K562 (cell line): Measurements from ENCODE around the gene WSCD2. TPM values are rescaled to one million over a fixed set of nuclear protein-coding genes. Genes with fewer than 3 reads are reported as not detected.

ENCODE experiments used
- ATAC-seq: fragments of 200-7000 bp; cut with Tn5 transposase; 3 replicates; pipeline ENCODE4 v1.9.1; 2020; ENCODE audit warnings: moderate library complexity
- BruUV-seq: library from RNA; stranded (reverse); fragments of 400-500 nt; replicated peaks from 2 replicates; lab custom pipeline; 2021; lab: Mats Ljungman, UMichigan
- CTCF ChIA-PET: fragments of 300-600 bp; formaldehyde crosslinking; extraction: SDS; loops from one replicate; lab custom pipeline; 2021; ENCODE audit warnings: low intra/inter-chr PET ratio; lab: Yijun Ruan, JAX
- POLR2A ChIA-PET: fragments of 300-600, 350-650 bp; sonication (Branson Sonifier 250); formaldehyde crosslinking; extraction: SDS; loops from one replicate; lab custom pipeline; 2021; ENCODE audit warnings: antibody characterized with exemption, inconsistent platforms; lab: Yijun Ruan, JAX
- DNase-seq, 4 experiments: peaks; one replicate each; pipeline versions ENCODE4 v3.0.0 to v3.0.0-alpha.2; 2011 to 2018; ENCODE audit warnings: low spot score in 3 of 4, mixed read lengths in 3 of 4; ENCODE audit errors: extremely low read depth in 1 of 4
- FAIRE-seq: peaks from 2 replicates; lab custom pipeline; 2011; peaks lifted over from hg19 to GRCh38; lab: Jason Lieb, UNC
- H2AFZ ChIP-seq: 2 replicates; pipeline ENCODE4 v1.6.0; 2011; ENCODE audit warnings: low read depth, low read length, control low read depth, inconsistent platforms
- H3K27ac ChIP-seq: fragments of 200-600 bp; 3 replicates; pipeline ENCODE4 v1.8.0; 2011; ENCODE audit warnings: low read depth, mild to moderate bottlenecking, control low read depth, inconsistent platforms, low read length, moderate library complexity, mixed read lengths; ENCODE audit errors: extremely low read depth
- H3K27me3 ChIP-seq, 2 experiments: fragments of 300-600 bp in 1 of 2; 2 replicates in 1 of 2; 3 replicates in 1 of 2; pipeline versions ENCODE4 v1.6.0 to v1.8.0; 2011; ENCODE audit warnings: inconsistent platforms in 2 of 2, low read length in 2 of 2, mild to moderate bottlenecking in 1 of 2, mixed read lengths in 1 of 2, moderate library complexity in 1 of 2; ENCODE audit not compliant: control insufficient read depth in 2 of 2, insufficient read depth in 2 of 2
- H3K36me3 ChIP-seq: fragments of 300-600 bp; 3 replicates; pipeline ENCODE4 v1.8.0; 2011; ENCODE audit warnings: mild to moderate bottlenecking, low read length, inconsistent platforms; ENCODE audit not compliant: control insufficient read depth, insufficient read depth
- H3K4me1 ChIP-seq, 2 experiments: fragments of 200-600 bp in 1 of 2; replicated peaks in 1 of 2; 2 replicates in 1 of 2; 3 replicates in 1 of 2; pipeline versions ENCODE4 v1.5.1 to v1.8.0; 2011; ENCODE audit warnings: inconsistent platforms in 2 of 2, low read length in 2 of 2, mild to moderate bottlenecking in 1 of 2, mixed read lengths in 1 of 2, moderate library complexity in 1 of 2; ENCODE audit not compliant: control insufficient read depth in 2 of 2, insufficient read depth in 2 of 2
- H3K4me2 ChIP-seq: 2 replicates; pipeline ENCODE4 v1.6.1; 2011; ENCODE audit warnings: low read length, control low read depth, inconsistent platforms, mixed read lengths; ENCODE audit not compliant: insufficient read depth
- H3K4me3 ChIP-seq: fragments of 200-600 bp; sonication (generic), shearing (Covaris generic); 2 replicates; pipeline ENCODE4 v1.5.1; 2016; ENCODE audit warnings: control low read depth, inconsistent platforms
- H3K79me2 ChIP-seq: fragments of 200-600 bp; 3 replicates; pipeline ENCODE4 v1.8.0; 2011; ENCODE audit warnings: low read length, inconsistent platforms; ENCODE audit not compliant: control insufficient read depth, insufficient read depth
- H3K9ac ChIP-seq, 2 experiments: 2 replicates each; pipeline versions ENCODE4 v1.6.0 to v1.6.1; 2011; ENCODE audit warnings: low read depth in 2 of 2, low read length in 2 of 2, control low read depth in 1 of 2, inconsistent platforms in 1 of 2, mild to moderate bottlenecking in 1 of 2, mixed read lengths in 1 of 2; ENCODE audit not compliant: insufficient read depth in 1 of 2
- H3K9me1 ChIP-seq: one replicate; pipeline ENCODE4 v1.6.0; 2011; ENCODE audit warnings: inconsistent platforms, mild to moderate bottlenecking, low read length, moderate library complexity; ENCODE audit not compliant: control insufficient read depth, insufficient read depth
- H3K9me3 ChIP-seq: replicated peaks from 2 replicates; pipeline ENCODE4 v1.5.1; 2011; ENCODE audit warnings: low read depth, low read length, inconsistent platforms; ENCODE audit not compliant: control insufficient read depth, insufficient read depth
- H4K20me1 ChIP-seq: replicated peaks from 2 replicates; pipeline ENCODE4 v1.6.1; 2011; ENCODE audit warnings: low read length, inconsistent platforms, mixed read lengths; ENCODE audit not compliant: control insufficient read depth, insufficient read depth
- ATF1 ChIP-seq, 2 experiments: fragments of 450-650 bp in 1 of 2; IDR thresholded peaks; 2 replicates each; pipeline ENCODE4 v1.6.1; 2016; ENCODE audit warnings: missing compliant biosample characterization in 1 of 2, missing genetic modification characterization in 1 of 2
- CREBBP ChIP-seq: IDR thresholded peaks from one replicate; pipeline ENCODE4 v1.6.1; 2012; ENCODE audit warnings: low read depth, mild to moderate bottlenecking, control low read depth, inconsistent platforms, low read length
- FIP1L1 ChIP-seq: fragments of 200-400 bp; formaldehyde crosslinking; IDR thresholded peaks from 2 replicates; pipeline ENCODE4 v1.6.1; 2018; ENCODE audit warnings: mild to moderate bottlenecking, low read depth, low read length; ENCODE audit not compliant: poor library complexity, severe bottlenecking
- FOXK2 ChIP-seq, 2 experiments: fragments of 450-650 bp; IDR thresholded peaks in 1 of 2; conservative IDR thresholded peaks in 1 of 2; 2 replicates each; pipeline ENCODE4 v1.6.1; 2016; ENCODE audit warnings: low read depth in 2 of 2, mild to moderate bottlenecking in 1 of 2
- GABPB2 ChIP-seq: fragments of 250-450 bp; sonication (Bioruptor Pico); conservative IDR thresholded peaks from 2 replicates; pipeline ENCODE4 v1.5.1; 2021; ENCODE audit warnings: mild to moderate bottlenecking
- KAT7 ChIP-seq: sonication (generic); formaldehyde crosslinking; IDR thresholded peaks from 2 replicates; pipeline ENCODE4 v1.8.0; 2022; ENCODE audit warnings: missing genetic modification reagents, mild to moderate bottlenecking, borderline replicate concordance
- MCM2 ChIP-seq: fragments of 450-650 bp; IDR thresholded peaks from 2 replicates; pipeline ENCODE4 v1.6.1; 2017; ENCODE audit warnings: low read depth, mild to moderate bottlenecking
- NR2C2 ChIP-seq, 2 experiments: fragments of 200-800 bp in 1 of 2; sonication (Bioruptor generic) in 1 of 2; sonication (generic) in 1 of 2; formaldehyde crosslinking in 1 of 2; IDR thresholded peaks; 2 replicates each; pipeline versions ENCODE4 v1.6.1 to v1.8.0; 2016 to 2022; ENCODE audit warnings: mild to moderate bottlenecking in 1 of 2, missing compliant biosample characterization in 1 of 2, missing genetic modification characterization in 1 of 2, missing genetic modification reagents in 1 of 2
- RAD51 ChIP-seq: fragments of 450-650 bp; IDR thresholded peaks from 2 replicates; pipeline ENCODE4 v1.7.1; 2016; ENCODE audit warnings: low read depth, mild to moderate bottlenecking, borderline replicate concordance
- SMC3 ChIP-seq: conservative IDR thresholded peaks from 2 replicates; pipeline ENCODE4 v1.6.1; 2011; ENCODE audit warnings: low read depth, low read length, improper control_type of control experiment; ENCODE audit not compliant: insufficient read depth
- ZNF3 ChIP-seq: fragments of 250-450 bp; sonication (Bioruptor Pico); IDR thresholded peaks from 2 replicates; pipeline ENCODE4 v1.5.0; 2021; ENCODE audit warnings: mild to moderate bottlenecking, moderate library complexity
- WGBS: fragments of 100-300 bp; shearing (Covaris generic); methylation state at CpG from one replicate; pipeline ENCODE4 v1.1.6; 2016; ENCODE audit warnings: low coverage, mixed read lengths; ENCODE audit not compliant: insufficient coverage; ENCODE audit errors: missing lambda C conversion rate; 5-methylcytosine and 5-hydroxymethylcytosine counted together
- in situ Hi-C: fragments of 300-500 bp; cut with MboI; formaldehyde crosslinking; loops from 4 replicates; pipeline ENCODE4 v1.15.0; 2018; ENCODE audit warnings: inconsistent platforms, mixed read lengths
- intact Hi-C: fragments of 100-400 bp; cut with micrococcal nuclease; formaldehyde crosslinking; loops from 2 replicates; pipeline ENCODE4 v1.14.2; 2022
- polyA plus RNA-seq, 8 experiments: library from polyadenylated mRNA; depleted of rRNA in 4 of 8; stranded (reverse) in 5 of 8; unstranded in 3 of 8; fragments of >200 nt; fragmentation: Nextera tagmentation in 2 of 8; fragmentation: Illumina TruSeq in 1 of 8; extraction: Ambion mirVana in 2 of 8; extraction: Trizol in 1 of 8; gene quantifications; 2 replicates each; pipeline versions ENCODE4 v1.2.1 to v1.2.3, GENCODE V29; 2011 to 2014; ENCODE audit warnings: inconsistent platforms in 1 of 8, missing spikeins in 1 of 8
- total RNA-seq, 7 experiments: library from RNA; depleted of rRNA in 6 of 7; stranded (reverse); fragments of >200 nt in 6 of 7; fragmentation: Illumina TruSeq in 2 of 7; extraction: Trizol in 2 of 7; gene quantifications; 2 replicates each; pipeline versions ENCODE4 v1.2.1 to v1.2.3, GENCODE V29; 2011 to 2021; ENCODE audit warnings: low replicate concordance in 1 of 7
- TF ChIP-seq, protein P1 (sequence below): fragments of 250-450 bp; sonication (Bioruptor Pico); IDR thresholded peaks from 2 replicates; pipeline ENCODE4 v1.8.0; 2021; ENCODE audit warnings: moderate library complexity, mild to moderate bottlenecking, inconsistent platforms
- TF ChIP-seq, protein P2 (sequence below): fragments of 250-450 bp; sonication (Bioruptor Pico); IDR thresholded peaks from 2 replicates; pipeline ENCODE4 v1.4.0; 2020

The WSCD2 gene
- total and polyA plus RNA-seq, 9 of the 15 experiments (the other 6 are each of a cell fraction or from before 2014, with no cell fraction given): 0.72 to 14.1 (median 4.0) TPM

DNA sequence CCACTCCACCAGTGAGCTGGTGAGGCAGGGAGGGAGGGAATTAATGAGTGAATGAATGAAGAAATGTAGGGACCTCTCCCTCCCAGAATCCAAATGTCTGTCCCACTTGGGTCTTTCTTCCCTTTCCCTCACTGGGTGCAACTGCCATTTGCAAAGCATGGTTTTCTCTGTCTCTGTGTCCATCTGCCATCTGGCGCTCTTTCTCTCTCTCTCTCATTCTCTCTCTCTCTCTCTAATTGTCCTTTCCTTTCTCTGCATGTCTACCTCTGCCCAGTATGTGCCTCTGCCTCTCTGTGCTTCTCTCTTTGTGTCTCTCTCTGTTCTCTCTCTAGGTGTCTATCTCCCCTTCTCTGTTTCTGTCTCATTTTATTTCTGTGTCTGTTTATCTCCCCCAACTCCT is 107.3 kb downstream of the WSCD2 start (continued):
- TF ChIP-seq NR2C2 (CRISPR knock-in tag; IDR thresholded peaks at IDR 0.05) (no peak), NR2C2 (tag; IDR thresholded peaks at IDR 0.05) (no peak), KAT7 (CRISPR knock-in tag) (no peak)

DNA sequence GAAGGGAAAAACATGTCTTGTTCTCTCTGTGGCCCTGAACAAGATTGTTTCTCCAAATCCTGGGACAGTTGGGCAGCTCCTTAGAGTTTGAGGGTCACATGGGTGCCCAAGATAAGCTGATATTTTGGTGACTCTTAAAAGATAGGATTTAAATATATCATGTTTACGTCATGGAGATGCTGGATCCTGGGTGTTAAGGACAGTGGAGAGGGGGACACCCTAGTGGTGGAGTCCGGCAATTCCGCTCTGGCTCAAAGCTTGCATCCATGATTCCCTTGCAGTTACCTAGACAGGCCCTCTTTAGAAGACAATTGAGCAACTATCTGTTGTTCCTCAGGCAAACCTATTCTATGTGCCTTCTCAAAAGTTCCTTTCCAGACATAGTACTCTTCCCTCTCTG is 108.2 kb downstream of the WSCD2 start:
- Histone ChIP-seq H3K9ac (no peak overlapping the region), H3K36me3 (no peaks in the 10 kb centered on the region), H4K20me1 (no peaks in the 10 kb centered on the region), H3K9me3 (no peaks in the 10 kb centered on the region), H3K27me3 (no peaks in the 10 kb centered on the region), H3K4me3 (no peak overlapping the region), H3K4me2 (no peak overlapping the region), H3K9me1 (no peaks in the 10 kb centered on the region), H2AFZ (no peak overlapping the region), H3K27ac (no peak overlapping the region), H3K79me2 (no peaks in the 10 kb centered on the region), H3K4me1 (no peaks in the 10 kb centered on the region)
- ChIA-PET POLR2A (interaction anchor here (0.7 to 1.0 kb wide), 2 partner anchors 11 to 93 kb away, joined by 3 to 5 read pairs; no protein-coding TSS in a partner anchor), CTCF (interaction anchor here (1.3 kb wide), 1 partner anchor 138 kb away, joined by 3 read pairs; no protein-coding TSS in a partner anchor)
- intact Hi-C loops (loop anchor here (1.0 to 10.0 kb wide), 4 partner anchors 138 to 258 kb away; no protein-coding TSS in a partner anchor), in situ Hi-C loops (no loop called here)
- FAIRE-seq: peak; percentile 88
- peak; percentile 49 to 74 (median 65) for DNase-seq
- WGBS: 3% methylated on average over 3 of the region's 3 CpGs
- BruUV-seq: no TSS peak
- ATAC-seq: peak; percentile 92
- TF ChIP-seq FOXK2 (conservative IDR thresholded peaks at IDR 0.05 in 1 of 2, IDR thresholded peaks at IDR 0.05 in 1 of 2; ENCODE audit: low read depth in 2 of 2) (peak in 1 of 2 experiments; percentile 53; a peak in 1 of 4 replicates), MCM2 (no peak), FIP1L1 (no peak), GABPB2 (CRISPR knock-in tag) (no peak), SMC3 (peak; percentile 68), ZNF3 (no peak), CREBBP (no peak), ATF1 (CRISPR knock-in tag; IDR thresholded peaks at IDR 0.05) (no peak), ATF1 (tag; IDR thresholded peaks at IDR 0.05) (peak; percentile 42), RAD51 (no peak)
- TF ChIP-seq, protein P1, sequence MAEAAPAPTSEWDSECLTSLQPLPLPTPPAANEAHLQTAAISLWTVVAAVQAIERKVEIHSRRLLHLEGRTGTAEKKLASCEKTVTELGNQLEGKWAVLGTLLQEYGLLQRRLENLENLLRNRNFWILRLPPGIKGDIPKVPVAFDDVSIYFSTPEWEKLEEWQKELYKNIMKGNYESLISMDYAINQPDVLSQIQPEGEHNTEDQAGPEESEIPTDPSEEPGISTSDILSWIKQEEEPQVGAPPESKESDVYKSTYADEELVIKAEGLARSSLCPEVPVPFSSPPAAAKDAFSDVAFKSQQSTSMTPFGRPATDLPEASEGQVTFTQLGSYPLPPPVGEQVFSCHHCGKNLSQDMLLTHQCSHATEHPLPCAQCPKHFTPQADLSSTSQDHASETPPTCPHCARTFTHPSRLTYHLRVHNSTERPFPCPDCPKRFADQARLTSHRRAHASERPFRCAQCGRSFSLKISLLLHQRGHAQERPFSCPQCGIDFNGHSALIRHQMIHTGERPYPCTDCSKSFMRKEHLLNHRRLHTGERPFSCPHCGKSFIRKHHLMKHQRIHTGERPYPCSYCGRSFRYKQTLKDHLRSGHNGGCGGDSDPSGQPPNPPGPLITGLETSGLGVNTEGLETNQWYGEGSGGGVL (CRISPR knock-in tag): no peak
- TF ChIP-seq, protein P2, sequence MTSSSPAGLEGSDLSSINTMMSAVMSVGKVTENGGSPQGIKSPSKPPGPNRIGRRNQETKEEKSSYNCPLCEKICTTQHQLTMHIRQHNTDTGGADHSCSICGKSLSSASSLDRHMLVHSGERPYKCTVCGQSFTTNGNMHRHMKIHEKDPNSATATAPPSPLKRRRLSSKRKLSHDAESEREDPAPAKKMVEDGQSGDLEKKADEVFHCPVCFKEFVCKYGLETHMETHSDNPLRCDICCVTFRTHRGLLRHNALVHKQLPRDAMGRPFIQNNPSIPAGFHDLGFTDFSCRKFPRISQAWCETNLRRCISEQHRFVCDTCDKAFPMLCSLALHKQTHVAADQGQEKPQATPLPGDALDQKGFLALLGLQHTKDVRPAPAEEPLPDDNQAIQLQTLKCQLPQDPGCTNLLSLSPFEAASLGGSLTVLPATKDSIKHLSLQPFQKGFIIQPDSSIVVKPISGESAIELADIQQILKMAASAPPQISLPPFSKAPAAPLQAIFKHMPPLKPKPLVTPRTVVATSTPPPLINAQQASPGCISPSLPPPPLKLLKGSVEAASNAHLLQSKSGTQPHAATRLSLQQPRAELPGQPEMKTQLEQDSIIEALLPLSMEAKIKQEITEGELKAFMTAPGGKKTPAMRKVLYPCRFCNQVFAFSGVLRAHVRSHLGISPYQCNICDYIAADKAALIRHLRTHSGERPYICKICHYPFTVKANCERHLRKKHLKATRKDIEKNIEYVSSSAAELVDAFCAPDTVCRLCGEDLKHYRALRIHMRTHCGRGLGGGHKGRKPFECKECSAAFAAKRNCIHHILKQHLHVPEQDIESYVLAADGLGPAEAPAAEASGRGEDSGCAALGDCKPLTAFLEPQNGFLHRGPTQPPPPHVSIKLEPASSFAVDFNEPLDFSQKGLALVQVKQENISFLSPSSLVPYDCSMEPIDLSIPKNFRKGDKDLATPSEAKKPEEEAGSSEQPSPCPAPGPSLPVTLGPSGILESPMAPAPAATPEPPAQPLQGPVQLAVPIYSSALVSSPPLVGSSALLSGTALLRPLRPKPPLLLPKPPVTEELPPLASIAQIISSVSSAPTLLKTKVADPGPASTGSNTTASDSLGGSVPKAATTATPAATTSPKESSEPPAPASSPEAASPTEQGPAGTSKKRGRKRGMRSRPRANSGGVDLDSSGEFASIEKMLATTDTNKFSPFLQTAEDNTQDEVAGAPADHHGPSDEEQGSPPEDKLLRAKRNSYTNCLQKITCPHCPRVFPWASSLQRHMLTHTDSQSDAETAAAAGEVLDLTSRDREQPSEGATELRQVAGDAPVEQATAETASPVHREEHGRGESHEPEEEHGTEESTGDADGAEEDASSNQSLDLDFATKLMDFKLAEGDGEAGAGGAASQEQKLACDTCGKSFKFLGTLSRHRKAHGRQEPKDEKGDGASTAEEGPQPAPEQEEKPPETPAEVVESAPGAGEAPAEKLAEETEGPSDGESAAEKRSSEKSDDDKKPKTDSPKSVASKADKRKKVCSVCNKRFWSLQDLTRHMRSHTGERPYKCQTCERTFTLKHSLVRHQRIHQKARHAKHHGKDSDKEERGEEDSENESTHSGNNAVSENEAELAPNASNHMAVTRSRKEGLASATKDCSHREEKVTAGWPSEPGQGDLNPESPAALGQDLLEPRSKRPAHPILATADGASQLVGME (CRISPR knock-in tag): no peak
